ENCODE measurements around the gene SULF2.

The SULF2 gene

GRCh38 chr20:47788741-47789080 lies 3.4 kb upstream of the SULF2 start:
- no peak for TF ChIP-seq RAD21 (IDR thresholded peaks at IDR 0.05; ENCODE audit: low read depth)
- no peak for TF ChIP-seq ZBTB7A (IDR thresholded peaks at IDR 0.05; ENCODE audit: low read depth)
- no peak for TF ChIP-seq FOXM1 (IDR thresholded peaks at IDR 0.05; ENCODE audit: borderline replicate concordance, low read depth)
- no peak for TF ChIP-seq TEAD4 (IDR thresholded peaks at IDR 0.05)
- no peak for TF ChIP-seq EP300 (IDR thresholded peaks at IDR 0.05; ENCODE audit: borderline replicate concordance)
- TF ChIP-seq CREB1 (IDR thresholded peaks at IDR 0.05; ENCODE audit: low read depth) = no peak
- no peak for TF ChIP-seq MAX (IDR thresholded peaks at IDR 0.05)
- no peak for TF ChIP-seq CEBPB (IDR thresholded peaks at IDR 0.05)
- no peak for TF ChIP-seq TAF1 (IDR thresholded peaks at IDR 0.05; ENCODE audit: low read depth)
- TF ChIP-seq REST (IDR thresholded peaks at IDR 0.05; ENCODE audit: low read depth) = no peak

GRCh38 chr20:47786765-47787107 lies 1.5 kb upstream of the SULF2 start:
- TF ChIP-seq MAX (IDR thresholded peaks at IDR 0.05) (no peak), USF1 (IDR thresholded peaks at IDR 0.05) (no peak), RAD21 (IDR thresholded peaks at IDR 0.05; ENCODE audit: low read depth) (no peak), NFIC (IDR thresholded peaks at IDR 0.05) (no peak), TCF12 (IDR thresholded peaks at IDR 0.05; ENCODE audit: low read depth) (no peak), TEAD4 (IDR thresholded peaks at IDR 0.05) (no peak), EP300 (IDR thresholded peaks at IDR 0.05; ENCODE audit: borderline replicate concordance) (no peak), FOXM1 (IDR thresholded peaks at IDR 0.05; ENCODE audit: borderline replicate concordance, low read depth) (no peak), REST (IDR thresholded peaks at IDR 0.05; ENCODE audit: low read depth) (no peak), TAF1 (IDR thresholded peaks at IDR 0.05; ENCODE audit: low read depth) (no peak)

- TF ChIP-seq RAD21 (IDR thresholded peaks at IDR 0.05; ENCODE audit: low read depth) (peak; percentile 57), ZBTB7A (IDR thresholded peaks at IDR 0.05; ENCODE audit: low read depth) (no peak)
Measured at GRCh38 chr20:47785854-47786764, 828 bp upstream of the SULF2 start.

GRCh38 chr20:47784599-47785310 lies 526 bp downstream of the SULF2 start:
- no peak for TF ChIP-seq REST (IDR thresholded peaks at IDR 0.05; ENCODE audit: low read depth)
- TF ChIP-seq USF1 (IDR thresholded peaks at IDR 0.05) = no peak
- no peak for TF ChIP-seq CREB1 (IDR thresholded peaks at IDR 0.05; ENCODE audit: low read depth)
- TF ChIP-seq TCF12 (IDR thresholded peaks at IDR 0.05; ENCODE audit: low read depth) = no peak
- no peak for TF ChIP-seq NFIC (IDR thresholded peaks at IDR 0.05)
